HepG2 (cell line): ENCODE measurements around the gene ZCCHC17. TPM values are rescaled to one million over a fixed set of nuclear protein-coding genes. Genes with fewer than 3 reads are reported as not detected.

Source experiments
- ATAC-seq: fragments of 200-7000 bp; cut with Tn5 transposase; 3 replicates; pipeline ENCODE4 v1.9.1; 2020; ENCODE audit warnings: mild to moderate bottlenecking, moderate library complexity
- BruUV-seq: library from RNA; stranded (reverse); fragments of 400-500 nt; replicated peaks from 2 replicates; lab custom pipeline; 2021; lab: Mats Ljungman, UMichigan
- CTCF ChIA-PET: fragments of 300-600 bp; formaldehyde crosslinking; extraction: SDS; loops from one replicate; lab custom pipeline; 2021; ENCODE audit warnings: low total read pairs, inconsistent platforms, low intra/inter-chr PET ratio; lab: Yijun Ruan, JAX
- POLR2A ChIA-PET: fragments of 350-600 bp; sonication (Branson Sonifier 250); formaldehyde crosslinking; loops from one replicate; lab custom pipeline; 2020; ENCODE audit warnings: antibody characterized with exemption, inconsistent platforms; lab: Yijun Ruan, JAX
- DNase-seq: peaks from one replicate; pipeline ENCODE4 v3.0.0-alpha.2; 2015; ENCODE audit warnings: low spot score
- FAIRE-seq: peaks from 3 replicates; lab custom pipeline; 2011; peaks lifted over from hg19 to GRCh38; lab: Jason Lieb, UNC
- H2AFZ ChIP-seq: one replicate; pipeline ENCODE4 v1.6.1; 2011; ENCODE audit warnings: low read length, inconsistent platforms
- H3K27ac ChIP-seq: fragments of 300-600 bp; 3 replicates; pipeline ENCODE4 v1.8.0; 2011; ENCODE audit warnings: mixed run types, mild to moderate bottlenecking, mixed read lengths, low read length, inconsistent platforms; ENCODE audit not compliant: insufficient read depth; ENCODE audit errors: extremely low read length
- H3K27me3 ChIP-seq, 2 experiments: fragments of 200-600 bp in 1 of 2; 2 replicates in 1 of 2; 3 replicates in 1 of 2; pipeline versions ENCODE4 v1.6.0 to v1.8.0; 2011; ENCODE audit warnings: low read length in 2 of 2, mild to moderate bottlenecking in 2 of 2, moderate library complexity in 2 of 2, inconsistent platforms in 1 of 2; ENCODE audit not compliant: insufficient read depth in 2 of 2, control insufficient read depth in 1 of 2
- H3K36me3 ChIP-seq, 2 experiments: fragments of 200-600 bp in 1 of 2; replicated peaks in 1 of 2; 2 replicates in 1 of 2; 3 replicates in 1 of 2; pipeline versions ENCODE4 v1.5.1 to v1.8.0; 2011; ENCODE audit warnings: low read length in 2 of 2, inconsistent platforms in 1 of 2; ENCODE audit not compliant: insufficient read depth in 2 of 2, control insufficient read depth in 1 of 2
- H3K4me1 ChIP-seq: 2 replicates; pipeline ENCODE4 v1.5.1; 2012; ENCODE audit warnings: low read length, inconsistent platforms; ENCODE audit not compliant: insufficient read depth
- H3K4me2 ChIP-seq: 2 replicates; pipeline ENCODE4 v1.6.0; 2011; ENCODE audit warnings: low read depth, low read length, inconsistent platforms
- H3K4me3 ChIP-seq, 3 experiments: fragments of 200-600 bp in 1 of 3; sonication (generic), shearing (Covaris generic) in 1 of 3; replicated peaks in 1 of 3; 2 replicates each; pipeline ENCODE4 v1.5.1; 2011 to 2016; ENCODE audit warnings: low read length in 3 of 3, inconsistent platforms in 2 of 3, low read depth in 2 of 3, mild to moderate bottlenecking in 2 of 3, control low read depth in 1 of 3, mixed read lengths in 1 of 3; ENCODE audit not compliant: insufficient read depth in 1 of 3
- H3K79me2 ChIP-seq: one replicate; pipeline ENCODE4 v1.6.1; 2011; ENCODE audit warnings: low read length, inconsistent platforms; ENCODE audit not compliant: insufficient read depth
- H3K9ac ChIP-seq: 2 replicates; pipeline ENCODE4 v1.6.0; 2011; ENCODE audit warnings: mild to moderate bottlenecking, low read depth, low read length, inconsistent platforms; ENCODE audit not compliant: insufficient read depth
- H3K9me3 ChIP-seq: 2 replicates; pipeline ENCODE4 v1.5.1; 2012; ENCODE audit warnings: mild to moderate bottlenecking, low read length
- H4K20me1 ChIP-seq: 2 replicates; pipeline ENCODE4 v1.6.0; 2011; ENCODE audit warnings: inconsistent platforms, mild to moderate bottlenecking, low read length, moderate library complexity; ENCODE audit not compliant: insufficient read depth
- GATA4 ChIP-seq: sonication (generic); IDR thresholded peaks from 2 replicates; pipeline ENCODE4 v1.6.1; 2016; ENCODE audit warnings: antibody characterized with exemption, low read depth, borderline replicate concordance
- KDM1A ChIP-seq: IDR thresholded peaks from 2 replicates; pipeline ENCODE4 v1.6.1; 2016; ENCODE audit warnings: missing compliant biosample characterization
- RFX1 ChIP-seq: fragments of 450-650 bp; IDR thresholded peaks from 2 replicates; pipeline ENCODE4 v1.6.1; 2017
- RFX3 ChIP-seq: IDR thresholded peaks from 2 replicates; pipeline ENCODE4 v1.6.1; 2016; ENCODE audit warnings: missing biosample characterization, missing genetic modification reagents
- ZKSCAN5 ChIP-seq: sonication (generic); formaldehyde crosslinking; IDR thresholded peaks from 2 replicates; pipeline ENCODE4 v1.5.1; 2020; ENCODE audit warnings: mild to moderate bottlenecking, missing genetic modification reagents
- ZNF296 ChIP-seq: sonication (generic); formaldehyde crosslinking; conservative IDR thresholded peaks from 2 replicates; pipeline ENCODE4 v1.5.0; 2020; ENCODE audit warnings: mild to moderate bottlenecking, missing genetic modification reagents
- ZNF614 ChIP-seq: IDR thresholded peaks from 2 replicates; pipeline ENCODE4 v1.6.1; 2018; ENCODE audit warnings: missing biosample characterization, missing genetic modification reagents, inconsistent platforms, borderline replicate concordance
- WGBS: methylation state at CpG from one replicate; pipeline ENCODE4 v1.1.6; 2017; ENCODE audit warnings: low lambda C conversion rate; 5-methylcytosine and 5-hydroxymethylcytosine counted together
- in situ Hi-C: cut with HindIII; loops from 2 replicates; pipeline ENCODE4 v1.10.0; 2017; ENCODE audit warnings: low pct_unique_long_range_greater_than_20kb; ENCODE audit not compliant: extremely low pct_ligation_motif_present
- intact Hi-C: fragments of 100-400 bp; cut with micrococcal nuclease; formaldehyde crosslinking; loops from one replicate; pipeline ENCODE4 v1.10.0; 2022; ENCODE audit not compliant: unreplicated experiment
- polyA plus RNA-seq, 8 experiments: library from polyadenylated mRNA; depleted of rRNA in 3 of 8; stranded (reverse) in 7 of 8; unstranded in 1 of 8; fragments of >200 nt; fragmentation: Illumina TruSeq in 4 of 8; extraction: Trizol in 4 of 8; gene quantifications; 2 replicates each; pipeline versions ENCODE4 v1.2.1 to v1.2.3, GENCODE V29; 2011 to 2016; ENCODE audit warnings: low read depth in 4 of 8, missing spikeins in 1 of 8, mixed read lengths in 1 of 8; ENCODE audit not compliant: insufficient read depth in 1 of 8
- total RNA-seq, 5 experiments: library from RNA; depleted of rRNA; stranded (reverse); fragments of >200 nt; fragmentation: Illumina TruSeq; extraction: Trizol; gene quantifications; 2 replicates each; pipeline ENCODE4 v1.2.3, GENCODE V29; 2016; ENCODE audit warnings: low read depth in 1 of 5

ZCCHC17 gene
- total and polyA plus RNA-seq, 2 of the 13 experiments (the other 11 are each of a cell fraction or from before 2014, with no cell fraction given), result 20.5 to 53.0 TPM

GRCh38 chr1:31376375-31377134, 79.7 kb downstream of the ZCCHC17 start:
- POLR2A ChIA-PET, result no interaction called here
- Histone ChIP-seq H3K9ac (no peak overlapping the region), H3K9me3 (no peaks in the 10 kb centered on the region), H3K4me3 (no peak overlapping the region)
- CTCF ChIA-PET, result no interaction called here
- TF ChIP-seq GATA4 (no peak), RFX1 (peak; percentile 28; the same call in 1 of the 2 replicates), KDM1A (CRISPR knock-in tag) (0 out of 2 replicates have a peak, but pooled peaks have one; percentile 51), RFX3 (peak; percentile 69; the same call in 1 of the 2 replicates)
- TF ChIP-seq, all 625 proteins: peak for 3
- Histone ChIP-seq H4K20me1 (no peaks in the 10 kb centered on the region), H3K27ac (no peak overlapping the region), H3K27me3 (no peaks in the 10 kb centered on the region), H3K4me2 (no peak overlapping the region), H3K79me2 (no peaks in the 10 kb centered on the region), H3K36me3 (no peaks in the 10 kb centered on the region), H2AFZ (no peak overlapping the region), H3K4me1 (peaks cover 59% of the 10 kb centered on the region)
- no TSS peak for BruUV-seq
- in situ Hi-C loops, result no loop called here
- ATAC-seq, result no peak
- FAIRE-seq, result no peak
- intact Hi-C loops, result no loop called here
- WGBS, result 57% methylated on average over 7 of the region's 8 CpGs
- DNase-seq, result peak; percentile 32

DNA sequence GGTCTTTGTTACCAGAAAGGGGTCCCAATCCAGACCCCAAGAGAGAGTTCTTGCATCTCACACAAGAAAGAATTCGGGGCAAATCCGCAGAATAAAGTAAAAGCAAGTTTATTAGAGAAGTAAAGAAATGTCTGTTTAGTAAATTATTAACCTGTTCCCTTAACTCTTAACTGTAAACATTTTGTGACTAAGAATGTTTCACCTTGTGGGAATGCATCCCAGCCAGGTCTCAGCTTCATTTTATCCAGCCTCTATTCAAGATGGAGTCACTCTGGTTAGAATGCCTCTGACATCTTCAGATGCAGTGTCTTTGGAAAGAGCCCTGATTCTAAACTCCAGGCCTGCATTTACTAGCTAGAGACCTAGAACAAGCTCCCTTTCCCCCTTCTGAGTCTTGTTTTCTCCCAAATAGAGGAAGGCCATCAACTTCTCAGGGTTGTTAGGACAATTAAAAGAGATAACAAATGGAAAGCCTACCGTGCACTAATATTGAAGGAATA, 80.6 kb downstream of the ZCCHC17 start:
- Histone ChIP-seq H3K79me2 (no peaks in the 10 kb centered on the region), H3K27ac (no peak overlapping the region), H3K4me2 (no peak overlapping the region), H3K36me3 (no peaks in the 10 kb centered on the region), H2AFZ (no peak overlapping the region), H3K4me1 (peaks cover 50% of the 10 kb centered on the region), H3K9ac (no peak overlapping the region), H3K27me3 (no peaks in the 10 kb centered on the region), H4K20me1 (no peaks in the 10 kb centered on the region), H3K4me3 (no peak overlapping the region), H3K9me3 (no peaks in the 10 kb centered on the region)
- in situ Hi-C loops, result no loop called here
- 21% methylated on average over 3 of the region's 3 CpGs for whole genome bisulfite sequencing
- ATAC-seq (no peak), DNase-seq (no peak), FAIRE-seq (no peak)
- POLR2A ChIA-PET, result no interaction called here
- CTCF ChIA-PET, result no interaction called here
- TF ChIP-seq ZNF296 (CRISPR knock-in tag) (no peak), ZKSCAN5 (CRISPR knock-in tag) (no peak), ZNF614 (no peak)
- intact Hi-C loops, result no loop called here
- BruUV-seq, result no TSS peak
